Tibial artery (tissue), 4 donors: ENCODE data around the gene GLI1.
"Not testable (repeated sequence)": the region's sequence is repeated elsewhere in the genome, so short reads cannot be mapped to it uniquely, and the experiment has no call there.

Experiments
- DNase-seq, 2 donors: peaks; one replicate each; pipeline ENCODE4 v3.0.0-alpha.2; 2019
- H3K27ac ChIP-seq, 2 donors: fragments of 200-600 bp; sonication (generic) in 1 of 2; 1 replicate in 1 of 2; 2 replicates in 1 of 2; pipeline ENCODE4 v1.5.1; 2018 to 2019; ENCODE audit warnings: mild to moderate bottlenecking in 1 of 2
- H3K27me3 ChIP-seq, 2 donors: fragments of 200-600 bp; sonication (generic) in 1 of 2; one replicate each; pipeline versions ENCODE4 v1.5.1 to v1.6.0; 2016 to 2019
- H3K36me3 ChIP-seq, 3 donors: fragments of 200-600 bp; sonication (generic) in 2 of 3; one replicate each; pipeline ENCODE4 v1.5.1; 2016 to 2019; ENCODE audit warnings: mild to moderate bottlenecking in 2 of 3
- H3K4me1 ChIP-seq, 4 donors: fragments of 200-600 bp; sonication (generic) in 2 of 4; 1 replicate in 3 of 4; 2 replicates in 1 of 4; pipeline ENCODE4 v1.5.1; 2016 to 2019
- H3K4me3 ChIP-seq, 2 donors: fragments of 200-600 bp; sonication (generic) in 1 of 2; 1 replicate in 1 of 2; 2 replicates in 1 of 2; pipeline ENCODE4 v1.5.1; 2018 to 2019; ENCODE audit warnings: mild to moderate bottlenecking in 2 of 2
- H3K9me3 ChIP-seq, 3 donors: fragments of 200-600 bp; sonication (generic) in 1 of 3; one replicate each; pipeline ENCODE4 v1.5.1; 2016 to 2019
- CTCF ChIP-seq, 2 experiments: fragments of 200-600 bp in 1 of 2; fragments of 450-650 bp in 1 of 2; IDR thresholded peaks; one replicate each; pipeline ENCODE4 v1.5.1; 2017 to 2019; ENCODE audit warnings: antibody characterized with exemption in 2 of 2, mild to moderate bottlenecking in 1 of 2, moderate library complexity in 1 of 2
- intact Hi-C: fragments of 100-400 bp; cut with DNase I; formaldehyde crosslinking; loops from one replicate; pipeline ENCODE4 v1.15.0; 2023; ENCODE audit warnings: low total_unique reads

Gene GLI1

GRCh38 chr12:57459750-57460467, at the start of gene GLI1:
GLI1 (plus strand) TSS chr12:57459785; CDS start chr12:57463692, 3,907 bp downstream.
- intact Hi-C loops = no loop called here
- peak within 1 kb of the TSS; percentile 58 to 71 for H3K4me3 ChIP-seq
- H3K27me3 ChIP-seq = peaks cover 0 to 3% of the 10 kb centered on the region in 2 donors
- no peak for DNase-seq
- peaks cover 0 to 31% (median 22%) of the 10 kb centered on the region in 4 donors for H3K4me1 ChIP-seq
- no peaks in the 10 kb centered on the region for H3K36me3 ChIP-seq
- peak within 1 kb of the TSS; percentile 70 to 72 for H3K27ac ChIP-seq
- TF ChIP-seq CTCF (IDR thresholded peaks at IDR 0.05) = no peak
- no peaks in the 10 kb centered on the region for H3K9me3 ChIP-seq

- H3K4me1 ChIP-seq = peaks cover 0 to 10% (median 0%) of the 10 kb centered on the region in 4 donors
- H3K27ac ChIP-seq = no peak overlapping the region
- no peak for DNase-seq
- H3K9me3 ChIP-seq = no peaks in the 10 kb centered on the region
- H3K36me3 ChIP-seq = no peaks in the 10 kb centered on the region
- no peaks in the 10 kb centered on the region for H3K27me3 ChIP-seq
- no peak overlapping the region for H3K4me3 ChIP-seq
- intact Hi-C loops = no loop called here
- TF ChIP-seq CTCF (IDR thresholded peaks at IDR 0.05) = no peak
These were observed 49.1 kb upstream of the GLI1 start for GRCh38 chr12:57410534-57410933.

- H3K27me3 ChIP-seq, H3K4me3 ChIP-seq, H3K9me3 ChIP-seq, H3K36me3 ChIP-seq, DNase-seq, intact Hi-C loops, H3K27ac ChIP-seq: not testable (repeated sequence)
- peaks cover 0 to 28% (median 7%) of the 10 kb centered on the region in 4 donors for H3K4me1 ChIP-seq
These were observed 45.4 kb upstream of the GLI1 start for GRCh38 chr12:57414160-57414559.

GRCh38 chr12:57415088-57415487, 44.5 kb upstream of the GLI1 start:
- H3K27me3 ChIP-seq = no peaks in the 10 kb centered on the region
- no peak for DNase-seq
- no peaks in the 10 kb centered on the region for H3K36me3 ChIP-seq
- no peak overlapping the region for H3K4me3 ChIP-seq
- TF ChIP-seq CTCF (IDR thresholded peaks at IDR 0.05) = no peak
- H3K9me3 ChIP-seq = no peaks in the 10 kb centered on the region
- intact Hi-C loops = no loop called here
- no peak overlapping the region for H3K27ac ChIP-seq
- H3K4me1 ChIP-seq = peaks cover 0 to 21% (median 7%) of the 10 kb centered on the region in 4 donors

GRCh38 chr12:57416039-57416996, 43.3 kb upstream of the GLI1 start:
- Histone ChIP-seq H3K4me3 (no peak overlapping the region), H3K36me3 (peaks cover 0 to under 1% (median 0%) of the 10 kb centered on the region in 3 donors), H3K27ac (no peak overlapping the region), H3K9me3 (no peaks in the 10 kb centered on the region), H3K27me3 (no peaks in the 10 kb centered on the region), H3K4me1 (peaks cover 0 to 18% (median 7%) of the 10 kb centered on the region in 4 donors)
- DNase-seq = no peak
- intact Hi-C loops = no loop called here
- no peak for TF ChIP-seq CTCF (IDR thresholded peaks at IDR 0.05)

GRCh38 chr12:57418255-57418654, 41.3 kb upstream of the GLI1 start:
- Histone ChIP-seq H3K27me3 (no peaks in the 10 kb centered on the region), H3K4me1 (peaks cover 0 to 18% (median 7%) of the 10 kb centered on the region in 4 donors), H3K27ac (no peak overlapping the region), H3K9me3 (no peaks in the 10 kb centered on the region), H3K36me3 (peaks cover 4 to 12% (median 5%) of the 10 kb centered on the region in 3 donors), H3K4me3 (no peak overlapping the region)
- TF ChIP-seq CTCF (IDR thresholded peaks at IDR 0.05) = no peak
- intact Hi-C loops = no loop called here
- no peak for DNase-seq
